HG02970 (cell line): Measurements from ENCODE around the gene ZBTB42.
"Not testable (repeated sequence)": the region's sequence is repeated elsewhere in the genome, so short reads cannot be mapped to it uniquely, and the experiment has no call there.

ENCODE experiments used
- ATAC-seq: cut with Tn5 transposase; IDR thresholded peaks from one replicate; pipeline ENCODE4 v1.9.1; 2021; ENCODE audit warnings: mild to moderate bottlenecking, moderate library complexity, moderate number of reproducible peaks; ENCODE audit not compliant: unreplicated experiment, low FRiP score

The ZBTB42 gene

DNA sequence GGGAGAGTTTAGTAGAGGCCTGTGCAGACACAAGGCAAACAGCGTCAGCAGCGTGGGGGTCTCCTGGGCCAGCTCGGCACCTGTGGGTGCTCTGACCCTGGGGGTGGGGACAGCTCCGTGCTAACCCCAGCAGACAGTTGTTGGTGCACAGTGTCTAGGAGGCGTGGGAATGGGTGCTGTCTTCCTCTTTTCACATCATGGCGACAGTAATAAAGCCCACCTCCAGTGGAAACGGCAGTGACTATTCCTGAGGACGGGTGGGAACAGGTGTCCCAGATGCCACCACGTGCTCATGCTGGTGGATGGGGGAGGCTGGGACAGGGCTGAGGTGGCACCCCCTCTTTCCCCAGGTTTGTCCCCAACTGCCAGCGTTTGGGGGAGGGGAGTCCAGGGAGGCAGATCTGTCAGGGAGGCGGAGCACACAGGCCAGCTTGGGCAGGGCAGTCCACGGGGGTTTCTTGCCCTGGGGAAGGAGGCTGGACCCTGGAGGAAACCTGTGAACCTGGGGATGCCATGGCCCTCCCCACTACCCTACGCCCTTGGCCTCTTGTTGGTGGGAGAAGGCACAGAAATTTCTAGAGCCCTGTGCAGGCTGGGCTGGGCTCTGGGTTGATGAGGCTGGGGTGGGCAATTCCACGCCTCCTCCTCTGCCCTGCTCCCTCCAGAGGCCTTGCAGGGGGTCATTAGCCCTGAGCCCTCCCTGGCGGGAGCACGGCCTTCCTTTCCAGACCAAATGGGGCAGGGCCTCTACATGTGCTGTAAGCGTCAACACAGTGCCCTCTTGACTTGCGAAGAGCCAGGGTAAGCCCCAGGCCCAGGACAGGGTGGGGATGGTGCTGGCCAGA, 3.8 kb downstream of the ZBTB42 start:
- no peak for ATAC-seq

- ATAC-seq = no peak
Observed at GRCh38 chr14:104805326-104805678, 4.4 kb downstream of the ZBTB42 start.

DNA sequence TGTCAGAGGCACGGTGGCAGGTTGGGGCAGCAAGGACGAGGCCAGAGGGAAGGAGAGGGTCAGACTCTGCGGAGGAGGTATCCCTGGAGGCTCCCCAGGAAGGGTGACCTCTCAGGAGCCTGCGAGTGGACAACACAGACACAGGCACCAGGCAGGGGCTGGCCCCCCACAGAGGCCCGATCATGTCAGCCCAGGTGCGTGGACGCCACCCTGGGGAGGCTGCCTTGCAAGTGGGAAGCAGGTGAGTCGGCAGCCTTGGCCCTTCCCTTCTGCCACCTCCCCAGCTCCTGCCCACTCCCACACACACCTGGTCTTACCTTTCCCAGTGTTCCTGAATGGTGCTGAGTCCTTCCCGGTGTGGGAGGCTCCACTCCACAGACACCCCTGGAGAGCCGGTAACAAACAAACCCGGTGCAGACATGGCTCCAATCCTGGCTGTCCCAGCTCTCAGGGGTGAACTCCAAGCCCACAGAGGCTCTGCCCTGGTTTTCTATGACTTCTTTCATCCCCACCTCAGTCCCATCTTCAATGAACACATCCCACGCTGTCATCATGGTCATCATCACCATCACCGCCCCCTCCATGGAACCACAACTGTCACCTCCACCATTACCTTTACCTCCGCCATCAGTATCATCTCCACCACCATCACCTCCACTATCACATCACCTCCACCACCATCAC, 5.2 kb downstream of the ZBTB42 start:
- no peak for ATAC-seq

DNA sequence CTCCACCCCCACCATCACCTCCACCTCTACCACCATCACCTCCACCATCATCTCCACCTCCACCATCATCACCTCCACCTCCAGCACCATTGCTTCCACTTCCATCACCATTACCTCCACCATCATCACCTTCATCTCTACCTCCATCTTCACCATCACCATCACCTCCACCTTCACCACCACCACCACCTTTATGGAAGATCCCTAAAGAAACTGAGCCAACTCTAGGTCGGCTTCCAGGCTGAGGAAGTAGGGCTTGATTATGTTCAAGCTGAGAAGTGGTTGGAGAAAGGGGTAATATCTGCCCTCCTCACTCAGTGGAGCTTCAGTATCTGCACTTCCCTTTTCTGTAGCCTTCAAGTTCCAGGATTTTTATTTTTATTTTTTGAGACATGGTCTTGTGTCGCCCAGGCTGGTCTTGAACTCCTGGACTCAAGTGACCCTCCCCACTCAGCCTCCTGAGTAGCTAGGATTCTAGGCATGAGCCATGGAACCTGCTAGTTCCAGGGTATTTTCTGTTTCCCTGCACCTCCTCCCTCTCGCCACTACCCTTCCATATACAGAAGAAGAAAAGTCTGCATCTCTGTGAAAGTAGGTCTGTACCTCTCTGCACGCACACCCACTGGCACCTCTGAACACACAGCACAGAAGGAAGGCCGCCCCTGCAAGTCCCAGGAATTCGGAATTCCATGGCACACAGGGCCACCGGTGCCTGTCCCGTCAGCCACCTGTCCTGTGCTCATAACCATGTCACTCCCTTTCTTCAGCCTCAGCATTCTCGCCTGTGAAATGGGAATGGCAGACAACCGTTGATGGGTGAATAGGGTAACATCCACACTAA, 5.9 kb downstream of the ZBTB42 start:
- no peak for ATAC-seq

- ATAC-seq = no peak
Observed at GRCh38 chr14:104808456-104808855, 7.6 kb downstream of the ZBTB42 start.

DNA sequence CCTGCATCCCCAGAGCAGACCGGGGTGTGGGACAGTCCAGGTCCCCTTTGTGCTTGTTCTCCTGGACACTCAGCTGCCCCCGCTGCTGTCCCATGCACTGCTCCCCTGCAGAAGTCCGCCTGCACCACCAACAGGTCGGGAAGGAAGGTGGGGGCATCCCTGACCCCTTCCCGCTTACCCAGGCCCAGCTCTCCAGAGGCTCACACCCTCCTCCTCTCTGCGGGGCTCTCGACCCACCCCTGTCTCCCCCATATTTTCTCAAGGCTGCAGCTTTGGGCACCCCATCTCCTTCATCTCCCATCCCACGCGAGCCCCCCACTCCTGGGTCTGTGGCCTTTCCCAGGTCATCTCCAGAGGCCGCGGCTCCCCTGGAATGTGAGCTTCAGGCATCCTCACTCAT, 9.4 kb downstream of the ZBTB42 start:
- ATAC-seq = no peak

GRCh38 chr14:104813286-104813685, 12.4 kb downstream of the ZBTB42 start:
- ATAC-seq = no peak

GRCh38 chr14:104814701-104815100, 13.8 kb downstream of the ZBTB42 start:
- not testable (repeated sequence) for ATAC-seq

DNA sequence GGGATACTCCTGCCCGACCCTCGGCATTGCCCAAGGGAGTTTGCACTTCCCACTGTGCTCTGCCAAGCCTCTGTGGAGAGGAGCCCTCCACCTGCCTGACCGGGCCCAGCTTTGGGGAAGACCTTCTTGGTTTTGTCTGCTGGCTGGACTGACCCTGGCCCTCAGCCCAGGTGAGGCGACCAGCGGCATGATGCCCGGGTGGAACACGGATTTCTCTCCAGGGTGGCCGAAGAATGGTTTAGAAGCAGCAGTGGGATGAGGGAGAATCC, 15.6 kb downstream of the ZBTB42 start:
- no peak for ATAC-seq

DNA sequence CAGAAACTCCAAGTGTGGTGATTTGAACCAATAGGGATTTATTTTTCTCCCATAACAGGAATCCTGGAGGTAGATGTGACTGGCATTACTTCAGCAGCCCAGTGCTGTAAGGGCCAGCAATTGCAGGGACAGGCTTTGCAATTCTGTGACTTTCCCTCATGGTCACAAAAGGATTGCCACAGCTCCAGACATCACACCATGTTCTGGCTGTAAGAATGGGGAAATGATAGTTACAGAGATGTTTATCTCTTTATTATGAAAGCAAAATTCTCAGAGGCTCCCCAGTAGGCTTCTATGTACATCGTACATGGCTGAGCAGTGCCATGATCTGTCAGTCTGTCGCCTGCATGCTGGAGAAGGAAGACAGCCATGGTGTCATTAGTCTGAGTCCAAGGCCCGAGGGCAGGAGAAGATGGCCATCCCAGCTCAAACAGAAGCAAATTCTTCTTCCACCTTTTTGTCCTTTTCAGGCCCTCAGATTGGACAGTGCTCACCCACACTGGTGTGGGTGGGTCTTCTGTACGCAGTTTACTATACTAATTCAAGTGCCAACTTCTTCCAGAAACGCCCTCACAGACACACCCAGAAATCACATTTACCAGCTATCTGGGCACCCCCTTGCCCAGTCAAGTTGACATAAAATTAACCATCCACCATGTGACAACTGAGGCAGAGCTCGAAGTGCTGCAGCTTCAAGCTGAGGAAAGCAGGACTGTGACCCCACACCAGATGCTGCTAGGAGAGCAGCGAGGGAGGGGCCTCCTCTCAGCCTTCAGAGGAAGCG, 17.2 kb downstream of the ZBTB42 start:
- ATAC-seq = no peak

GRCh38 chr14:104818714-104819161, 17.8 kb downstream of the ZBTB42 start:
- ATAC-seq = no peak

DNA sequence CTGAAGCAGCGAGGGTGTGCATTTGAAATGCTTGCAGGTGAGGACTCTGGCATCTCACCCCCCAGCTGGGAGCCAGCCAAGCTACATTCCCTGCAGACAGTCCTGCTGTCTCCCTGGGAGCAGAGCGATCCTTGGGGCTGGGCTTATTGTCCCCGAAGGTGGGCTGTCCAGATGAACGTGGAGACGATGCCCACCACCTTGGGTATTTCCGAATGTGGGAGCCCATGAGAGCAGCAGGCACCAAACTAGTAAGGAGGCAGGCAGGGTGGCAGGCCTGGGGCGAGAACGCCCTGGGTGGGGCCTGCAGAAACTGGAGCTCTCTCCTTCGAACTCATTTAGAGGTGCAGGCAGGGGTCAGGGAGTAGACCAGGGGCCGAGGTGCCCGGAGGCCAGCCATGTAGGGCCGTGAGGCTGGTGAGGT, 18.5 kb downstream of the ZBTB42 start:
- no peak for ATAC-seq

DNA sequence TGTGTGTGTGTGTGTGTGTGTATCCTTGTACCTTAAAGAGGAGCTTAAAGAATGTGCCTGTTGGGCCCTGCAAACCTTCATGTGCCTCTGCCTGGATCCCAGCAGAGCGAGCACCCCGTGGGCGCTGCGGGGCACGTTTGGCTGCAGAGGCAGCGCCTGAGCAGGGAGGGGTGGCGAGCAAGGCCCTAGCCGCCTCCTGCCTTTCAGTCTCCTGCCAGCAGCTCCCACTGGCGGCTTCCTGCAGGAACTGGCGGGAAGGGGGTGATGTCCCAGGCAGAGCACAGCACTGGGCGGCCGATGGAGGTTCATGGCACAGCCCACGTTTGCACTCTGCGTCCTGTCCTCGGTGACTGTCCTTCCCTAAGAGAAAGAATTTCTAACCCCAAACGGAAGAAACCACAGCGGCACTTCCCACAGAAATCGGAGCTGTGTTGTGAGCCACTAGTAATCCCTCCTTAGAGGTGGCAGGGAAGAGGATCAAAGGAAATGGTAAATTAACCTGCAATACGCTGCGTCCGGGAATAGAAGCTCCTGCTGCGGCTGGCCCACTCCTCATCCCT, 19.8 kb downstream of the ZBTB42 start:
- ATAC-seq = no peak

- ATAC-seq = no peak
Observed at GRCh38 chr14:104821229-104821945, 20.5 kb downstream of the ZBTB42 start.

GRCh38 chr14:104821971-104822608, 21.2 kb downstream of the ZBTB42 start:
- ATAC-seq = no peak

- no peak for ATAC-seq
Observed at GRCh38 chr14:104822821-104823615, 22.1 kb downstream of the ZBTB42 start.

DNA sequence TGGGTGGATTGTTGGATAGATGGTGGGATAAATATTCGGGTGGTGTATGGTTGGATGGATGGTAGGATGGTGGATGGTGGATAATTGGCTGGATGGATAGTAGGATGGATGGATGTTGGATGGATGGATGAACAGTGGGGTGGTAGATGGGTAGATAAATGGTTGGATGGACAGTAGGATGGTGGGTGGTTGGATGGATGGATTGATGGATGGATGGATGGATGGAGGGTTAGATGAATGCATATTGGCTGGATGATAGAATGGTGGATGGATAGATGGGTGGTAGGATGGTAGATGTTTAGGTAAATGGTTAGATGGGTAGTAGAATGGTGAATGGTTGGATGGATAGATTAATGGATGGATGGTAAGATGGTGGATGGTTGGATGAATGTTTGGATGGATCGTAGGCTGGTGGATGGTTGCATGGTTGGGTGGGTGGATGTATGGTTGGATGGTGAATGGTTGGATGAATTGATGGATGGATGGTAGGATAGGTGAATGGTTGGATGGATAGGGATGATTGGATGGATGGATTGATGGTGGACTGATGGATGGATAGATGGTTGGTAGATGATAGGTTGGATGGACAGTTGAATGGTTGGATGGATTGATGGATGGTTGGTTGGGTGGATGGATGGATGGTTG, 23.6 kb downstream of the ZBTB42 start:
- ATAC-seq = no peak
